HepG2 (cell line): ENCODE measurements around the gene KDM3A. TPM values are rescaled to one million over a fixed set of nuclear protein-coding genes. Genes with fewer than 3 reads are reported as not detected.

ENCODE experiments used
- ATAC-seq: fragments of 200-7000 bp; cut with Tn5 transposase; 3 replicates; pipeline ENCODE4 v1.9.1; 2020; ENCODE audit warnings: mild to moderate bottlenecking, moderate library complexity
- BruUV-seq: library from RNA; stranded (reverse); fragments of 400-500 nt; replicated peaks from 2 replicates; lab custom pipeline; 2021; lab: Mats Ljungman, UMichigan
- CTCF ChIA-PET: fragments of 300-600 bp; formaldehyde crosslinking; extraction: SDS; loops from one replicate; lab custom pipeline; 2021; ENCODE audit warnings: low total read pairs, inconsistent platforms, low intra/inter-chr PET ratio; lab: Yijun Ruan, JAX
- POLR2A ChIA-PET: fragments of 350-600 bp; sonication (Branson Sonifier 250); formaldehyde crosslinking; loops from one replicate; lab custom pipeline; 2020; ENCODE audit warnings: antibody characterized with exemption, inconsistent platforms; lab: Yijun Ruan, JAX
- DNase-seq: peaks from one replicate; pipeline ENCODE4 v3.0.0-alpha.2; 2015; ENCODE audit warnings: low spot score
- FAIRE-seq: peaks from 3 replicates; lab custom pipeline; 2011; peaks lifted over from hg19 to GRCh38; lab: Jason Lieb, UNC
- H2AFZ ChIP-seq: one replicate; pipeline ENCODE4 v1.6.1; 2011; ENCODE audit warnings: low read length, inconsistent platforms
- H3K27ac ChIP-seq: fragments of 300-600 bp; 3 replicates; pipeline ENCODE4 v1.8.0; 2011; ENCODE audit warnings: mixed run types, mild to moderate bottlenecking, mixed read lengths, low read length, inconsistent platforms; ENCODE audit not compliant: insufficient read depth; ENCODE audit errors: extremely low read length
- H3K27me3 ChIP-seq, 2 experiments: fragments of 200-600 bp in 1 of 2; 2 replicates in 1 of 2; 3 replicates in 1 of 2; pipeline versions ENCODE4 v1.6.0 to v1.8.0; 2011; ENCODE audit warnings: low read length in 2 of 2, mild to moderate bottlenecking in 2 of 2, moderate library complexity in 2 of 2, inconsistent platforms in 1 of 2; ENCODE audit not compliant: insufficient read depth in 2 of 2, control insufficient read depth in 1 of 2
- H3K36me3 ChIP-seq, 2 experiments: fragments of 200-600 bp in 1 of 2; replicated peaks in 1 of 2; 2 replicates in 1 of 2; 3 replicates in 1 of 2; pipeline versions ENCODE4 v1.5.1 to v1.8.0; 2011; ENCODE audit warnings: low read length in 2 of 2, inconsistent platforms in 1 of 2; ENCODE audit not compliant: insufficient read depth in 2 of 2, control insufficient read depth in 1 of 2
- H3K4me1 ChIP-seq: 2 replicates; pipeline ENCODE4 v1.5.1; 2012; ENCODE audit warnings: low read length, inconsistent platforms; ENCODE audit not compliant: insufficient read depth
- H3K4me2 ChIP-seq: 2 replicates; pipeline ENCODE4 v1.6.0; 2011; ENCODE audit warnings: low read depth, low read length, inconsistent platforms
- H3K4me3 ChIP-seq, 3 experiments: fragments of 200-600 bp in 1 of 3; sonication (generic), shearing (Covaris generic) in 1 of 3; replicated peaks in 1 of 3; 2 replicates each; pipeline ENCODE4 v1.5.1; 2011 to 2016; ENCODE audit warnings: low read length in 3 of 3, inconsistent platforms in 2 of 3, low read depth in 2 of 3, mild to moderate bottlenecking in 2 of 3, control low read depth in 1 of 3, mixed read lengths in 1 of 3; ENCODE audit not compliant: insufficient read depth in 1 of 3
- H3K79me2 ChIP-seq: one replicate; pipeline ENCODE4 v1.6.1; 2011; ENCODE audit warnings: low read length, inconsistent platforms; ENCODE audit not compliant: insufficient read depth
- H3K9ac ChIP-seq: 2 replicates; pipeline ENCODE4 v1.6.0; 2011; ENCODE audit warnings: mild to moderate bottlenecking, low read depth, low read length, inconsistent platforms; ENCODE audit not compliant: insufficient read depth
- H3K9me3 ChIP-seq: 2 replicates; pipeline ENCODE4 v1.5.1; 2012; ENCODE audit warnings: mild to moderate bottlenecking, low read length
- H4K20me1 ChIP-seq: 2 replicates; pipeline ENCODE4 v1.6.0; 2011; ENCODE audit warnings: inconsistent platforms, mild to moderate bottlenecking, low read length, moderate library complexity; ENCODE audit not compliant: insufficient read depth
- AGO2 ChIP-seq: fragments of 200-400 bp; formaldehyde crosslinking; optimal IDR thresholded peaks from 2 replicates; pipeline ENCODE3; 2017; ENCODE audit warnings: mild to moderate bottlenecking, low read depth, low read length, moderate library complexity
- CBFB ChIP-seq: sonication (generic); formaldehyde crosslinking; IDR thresholded peaks from 2 replicates; pipeline ENCODE4 v1.4.0; 2020; ENCODE audit warnings: missing genetic modification reagents
- FOXC1 ChIP-seq: sonication (generic); formaldehyde crosslinking; IDR thresholded peaks from 2 replicates; pipeline ENCODE4 v1.8.0; 2022; ENCODE audit warnings: mild to moderate bottlenecking, missing genetic modification reagents, borderline replicate concordance
- ISX ChIP-seq: sonication (generic); formaldehyde crosslinking; conservative IDR thresholded peaks from 2 replicates; pipeline ENCODE4 v1.5.0; 2020; ENCODE audit warnings: missing genetic modification reagents
- PRPF4 ChIP-seq: fragments of 200-400 bp; formaldehyde crosslinking; IDR thresholded peaks from 2 replicates; pipeline ENCODE4 v1.6.1; 2016; ENCODE audit warnings: low read length, low read depth; ENCODE audit not compliant: poor library complexity, severe bottlenecking
- SOX13 ChIP-seq, 3 experiments: fragments of 450-650 bp in 1 of 3; sonication (generic) in 1 of 3; formaldehyde crosslinking in 1 of 3; IDR thresholded peaks in 2 of 3; conservative IDR thresholded peaks in 1 of 3; 2 replicates each; pipeline versions ENCODE4 v1.5.0 to v1.6.1; 2016 to 2020; ENCODE audit warnings: antibody characterized with exemption in 1 of 3, mild to moderate bottlenecking in 1 of 3, missing compliant biosample characterization in 1 of 3, missing genetic modification reagents in 1 of 3, moderate library complexity in 1 of 3
- SSRP1 ChIP-seq: IDR thresholded peaks from 2 replicates; pipeline ENCODE4 v1.6.1; 2016; ENCODE audit warnings: control low read depth
- SYNCRIP ChIP-seq: fragments of 200-400 bp; formaldehyde crosslinking; IDR thresholded peaks from 2 replicates; pipeline ENCODE4 v1.6.1; 2018; ENCODE audit warnings: mild to moderate bottlenecking, low read depth, low read length; ENCODE audit not compliant: insufficient read depth
- TAF15 ChIP-seq: fragments of 200-400 bp; formaldehyde crosslinking; IDR thresholded peaks from one replicate; pipeline ENCODE4 v1.6.1; 2018; ENCODE audit warnings: mild to moderate bottlenecking, low read depth, low read length; ENCODE audit not compliant: poor library complexity, severe bottlenecking
- TBX3 ChIP-seq: fragments of 450-650 bp; IDR thresholded peaks from 2 replicates; pipeline ENCODE4 v1.6.1; 2017; ENCODE audit warnings: antibody characterized with exemption, mild to moderate bottlenecking, inconsistent platforms, borderline replicate concordance
- ZMYM4 ChIP-seq: sonication (generic); formaldehyde crosslinking; IDR thresholded peaks from 2 replicates; pipeline ENCODE4 v1.8.1; 2023; ENCODE audit warnings: mild to moderate bottlenecking, missing genetic modification reagents
- ZNF230 ChIP-seq: sonication (generic); formaldehyde crosslinking; IDR thresholded peaks from 2 replicates; pipeline ENCODE4 v1.4.0; 2020; ENCODE audit warnings: mild to moderate bottlenecking, missing genetic modification reagents
- ZNF256 ChIP-seq: sonication (generic); formaldehyde crosslinking; conservative IDR thresholded peaks from 2 replicates; pipeline ENCODE4 v1.4.0; 2020; ENCODE audit warnings: missing genetic modification reagents
- ZNF597 ChIP-seq: sonication (generic); formaldehyde crosslinking; IDR thresholded peaks from 2 replicates; pipeline ENCODE4 v1.5.0; 2020; ENCODE audit warnings: missing genetic modification reagents
- ZNF629 ChIP-seq: sonication (generic); formaldehyde crosslinking; conservative IDR thresholded peaks from 2 replicates; pipeline ENCODE4 v1.5.0; 2020; ENCODE audit warnings: missing genetic modification reagents
- WGBS: methylation state at CpG from one replicate; pipeline ENCODE4 v1.1.6; 2017; ENCODE audit warnings: low lambda C conversion rate; 5-methylcytosine and 5-hydroxymethylcytosine counted together
- in situ Hi-C: cut with HindIII; loops from 2 replicates; pipeline ENCODE4 v1.10.0; 2017; ENCODE audit warnings: low pct_unique_long_range_greater_than_20kb; ENCODE audit not compliant: extremely low pct_ligation_motif_present
- intact Hi-C: fragments of 100-400 bp; cut with micrococcal nuclease; formaldehyde crosslinking; loops from one replicate; pipeline ENCODE4 v1.10.0; 2022; ENCODE audit not compliant: unreplicated experiment
- polyA plus RNA-seq, 8 experiments: library from polyadenylated mRNA; depleted of rRNA in 3 of 8; stranded (reverse) in 7 of 8; unstranded in 1 of 8; fragments of >200 nt; fragmentation: Illumina TruSeq in 4 of 8; extraction: Trizol in 4 of 8; gene quantifications; 2 replicates each; pipeline versions ENCODE4 v1.2.1 to v1.2.3, GENCODE V29; 2011 to 2016; ENCODE audit warnings: low read depth in 4 of 8, missing spikeins in 1 of 8, mixed read lengths in 1 of 8; ENCODE audit not compliant: insufficient read depth in 1 of 8
- total RNA-seq, 5 experiments: library from RNA; depleted of rRNA; stranded (reverse); fragments of >200 nt; fragmentation: Illumina TruSeq; extraction: Trizol; gene quantifications; 2 replicates each; pipeline ENCODE4 v1.2.3, GENCODE V29; 2016; ENCODE audit warnings: low read depth in 1 of 5
- TF ChIP-seq, protein P1 (sequence below): sonication (generic); formaldehyde crosslinking; IDR thresholded peaks from 2 replicates; pipeline ENCODE4 v1.4.0; 2020; ENCODE audit warnings: mild to moderate bottlenecking, low read depth, missing genetic modification reagents

The KDM3A gene
- total and polyA plus RNA-seq, 2 of the 13 experiments (the other 11 are each of a cell fraction or from before 2014, with no cell fraction given), result 21.0 to 70.2 TPM

DNA sequence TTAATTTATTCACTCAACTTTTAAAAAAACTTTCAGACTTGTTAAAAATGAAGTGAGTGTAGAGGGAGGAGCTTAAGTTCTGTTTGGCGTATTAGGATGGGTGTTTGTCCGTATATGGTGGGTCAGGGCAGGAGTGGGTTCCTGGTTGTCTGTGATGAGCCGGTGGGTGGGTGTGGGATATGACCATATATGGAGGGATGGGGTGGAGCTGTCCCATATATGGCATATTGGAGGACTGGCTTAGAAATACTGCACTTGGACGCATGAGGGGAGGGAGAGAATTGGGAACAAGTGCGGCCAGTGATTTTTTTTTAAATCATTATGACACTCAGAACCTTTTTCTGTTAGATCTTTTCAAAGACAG, 1.5 kb downstream of the KDM3A start (continued):
- TF ChIP-seq, protein P1, sequence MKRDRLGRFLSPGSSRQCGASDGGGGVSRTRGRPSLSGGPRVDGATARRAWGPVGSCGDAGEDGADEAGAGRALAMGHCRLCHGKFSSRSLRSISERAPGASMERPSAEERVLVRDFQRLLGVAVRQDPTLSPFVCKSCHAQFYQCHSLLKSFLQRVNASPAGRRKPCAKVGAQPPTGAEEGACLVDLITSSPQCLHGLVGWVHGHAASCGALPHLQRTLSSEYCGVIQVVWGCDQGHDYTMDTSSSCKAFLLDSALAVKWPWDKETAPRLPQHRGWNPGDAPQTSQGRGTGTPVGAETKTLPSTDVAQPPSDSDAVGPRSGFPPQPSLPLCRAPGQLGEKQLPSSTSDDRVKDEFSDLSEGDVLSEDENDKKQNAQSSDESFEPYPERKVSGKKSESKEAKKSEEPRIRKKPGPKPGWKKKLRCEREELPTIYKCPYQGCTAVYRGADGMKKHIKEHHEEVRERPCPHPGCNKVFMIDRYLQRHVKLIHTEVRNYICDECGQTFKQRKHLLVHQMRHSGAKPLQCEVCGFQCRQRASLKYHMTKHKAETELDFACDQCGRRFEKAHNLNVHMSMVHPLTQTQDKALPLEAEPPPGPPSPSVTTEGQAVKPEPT (CRISPR knock-in tag), result no peak
- TF ChIP-seq ISX (CRISPR knock-in tag) (0 out of 2 replicates have a peak, but pooled peaks have one; percentile 43), ZNF256 (CRISPR knock-in tag) (no peak), ZMYM4 (CRISPR knock-in tag) (peak; percentile 44; the same call in 1 of the 2 replicates)

DNA sequence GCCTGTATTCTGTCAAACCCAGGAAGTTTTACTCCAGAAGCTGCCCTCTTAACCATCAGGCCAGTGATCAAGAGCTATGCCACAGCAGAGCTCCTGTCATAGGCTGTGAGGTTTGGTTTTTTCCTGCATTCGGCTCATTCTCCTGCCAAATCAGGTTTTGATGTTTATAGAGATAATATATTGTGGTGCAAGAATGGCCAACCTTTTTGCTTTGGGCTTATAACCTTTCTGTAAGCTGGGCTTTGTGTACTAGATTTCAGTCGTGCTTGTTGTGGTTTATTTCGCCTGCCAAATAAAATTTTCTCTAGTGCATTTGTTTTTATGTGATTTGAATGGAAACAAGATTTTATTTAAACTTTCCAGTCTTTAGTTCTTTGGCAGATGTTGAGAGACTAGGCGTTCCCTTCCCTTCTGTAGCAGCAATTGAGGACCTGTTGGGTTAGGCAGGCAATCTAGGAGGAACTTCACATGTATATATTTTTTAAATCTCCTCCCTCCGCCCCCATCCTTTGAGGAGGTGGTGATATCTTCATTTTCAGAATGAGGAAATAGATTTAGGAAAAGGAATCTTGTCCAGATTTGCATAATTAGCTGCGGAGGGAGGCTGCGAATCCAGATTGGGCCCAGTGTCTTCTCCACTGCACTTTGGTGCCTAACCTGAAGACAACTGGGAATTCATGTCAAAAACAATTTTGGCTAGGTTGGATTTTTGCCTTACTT, 2.6 kb downstream of the KDM3A start:
- intact Hi-C loops, result loop anchor here (5.0 kb wide), 2 partner anchors 179 to 336 kb away; partner anchors contain the start of genes POLR1A, PTCD3 and RNF103
- peaks cover 63% of the 10 kb centered on the region for H3K4me1 ChIP-seq

More for the DNA sequence above, 2.6 kb downstream of the KDM3A start:
- peaks cover 64% of the 10 kb centered on the region for H4K20me1 ChIP-seq
- H3K4me3 ChIP-seq, result peak overlapping the region; percentile 70 to 97 (median 81); a peak in 3 of 6 replicates
- ATAC-seq, result no peak
- H3K9ac ChIP-seq, result peak overlapping the region; percentile 78; the same call in 1 of the 2 replicates
- ChIA-PET CTCF (no interaction called here), POLR2A (interaction anchor here (1.4 to 1.5 kb wide), 2 partner anchors 173 to 248 kb away, joined by 4 to 5 read pairs; partner anchors contain the start of gene IMMT)
- H3K4me2 ChIP-seq, result peak overlapping the region; percentile 85
- H3K27ac ChIP-seq, result no peak overlapping the region
- no peak for DNase-seq
- peaks cover 16% of the 10 kb centered on the region for H3K9me3 ChIP-seq
- WGBS, result 96% methylated on average over 7 of the region's 7 CpGs
- H3K79me2 ChIP-seq, result peaks cover 70% of the 10 kb centered on the region
- in situ Hi-C loops, result no loop called here
- BruUV-seq, result no TSS peak
- H3K27me3 ChIP-seq, result no peaks in the 10 kb centered on the region; a peak in 1 of 5 replicates
- no peak for FAIRE-seq
- no peak for TF ChIP-seq TBX3
- no peak for TF ChIP-seq ZNF629
- TF ChIP-seq AGO2, result no peak
- TF ChIP-seq CBFB (CRISPR knock-in tag), result no peak
- no peak for TF ChIP-seq ZNF597 (CRISPR knock-in tag)
- TF ChIP-seq SOX13 (IDR thresholded peaks at IDR 0.05), result no peak
- TF ChIP-seq SOX13 (CRISPR knock-in tag; conservative IDR thresholded peaks at IDR 0.05 in 1 of 2, IDR thresholded peaks at IDR 0.05 in 1 of 2), result no peak
- no peak for TF ChIP-seq FOXC1 (CRISPR knock-in tag)
- TF ChIP-seq TAF15, result no peak
- no peak for TF ChIP-seq ZNF230 (CRISPR knock-in tag)
- TF ChIP-seq PRPF4, result no peak
- no peak for TF ChIP-seq SYNCRIP
- TF ChIP-seq SSRP1 (CRISPR knock-in tag), result no peak
- TF ChIP-seq, all 625 proteins: peak for 0
- Histone ChIP-seq H3K36me3 (peaks cover 16 to 53% of the 10 kb centered on the region in 2 experiments), H2AFZ (no peak overlapping the region)
